HG02763 (cell line): ENCODE measurements around the gene SPRED3.

Experiments
- ATAC-seq: cut with Tn5 transposase; IDR thresholded peaks from one replicate; pipeline ENCODE4 v1.9.1; 2021; ENCODE audit warnings: mild to moderate bottlenecking, moderate library complexity; ENCODE audit not compliant: unreplicated experiment

The SPRED3 gene

GRCh38 chr19:38443458-38443999 is 55.0 kb downstream of the SPRED3 start:
- ATAC-seq, result no peak

GRCh38 chr19:38444026-38444425 is 55.5 kb downstream of the SPRED3 start:
- ATAC-seq, result no peak

GRCh38 chr19:38445362-38445761 is 56.9 kb downstream of the SPRED3 start:
- no peak for ATAC-seq

- ATAC-seq, result no peak
These were observed 59.7 kb downstream of the SPRED3 start for GRCh38 chr19:38448225-38448624.
